ENCODE measurements around the gene C14orf180.

DNA sequence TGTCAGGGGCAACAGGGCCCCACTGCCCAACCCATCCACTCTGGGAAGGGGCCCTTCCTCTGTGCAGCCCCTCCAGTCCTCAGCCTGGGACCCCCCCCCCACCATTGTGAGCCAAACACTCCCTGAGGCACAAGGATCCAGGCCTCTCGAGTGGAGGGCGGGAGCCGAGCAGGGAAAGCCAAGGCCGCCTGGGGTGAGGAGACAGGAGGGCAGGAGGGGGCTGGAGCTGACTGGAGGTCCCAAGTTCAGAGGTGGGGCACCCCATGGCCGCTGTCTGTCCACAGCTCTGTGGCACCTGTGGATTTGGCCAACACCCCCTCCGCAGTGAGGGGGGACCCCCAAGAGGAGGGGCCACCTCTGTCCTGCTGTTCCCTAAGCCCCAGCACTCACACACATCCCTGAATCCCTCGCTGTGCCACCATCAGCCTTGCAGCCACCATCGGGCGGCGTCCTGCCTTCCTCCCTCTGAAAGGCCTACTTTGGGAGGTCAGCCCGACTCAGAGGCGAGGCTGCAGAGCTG lies 25.4 kb upstream of the C14orf180 start:
- TF ChIP-seq, protein P1, sequence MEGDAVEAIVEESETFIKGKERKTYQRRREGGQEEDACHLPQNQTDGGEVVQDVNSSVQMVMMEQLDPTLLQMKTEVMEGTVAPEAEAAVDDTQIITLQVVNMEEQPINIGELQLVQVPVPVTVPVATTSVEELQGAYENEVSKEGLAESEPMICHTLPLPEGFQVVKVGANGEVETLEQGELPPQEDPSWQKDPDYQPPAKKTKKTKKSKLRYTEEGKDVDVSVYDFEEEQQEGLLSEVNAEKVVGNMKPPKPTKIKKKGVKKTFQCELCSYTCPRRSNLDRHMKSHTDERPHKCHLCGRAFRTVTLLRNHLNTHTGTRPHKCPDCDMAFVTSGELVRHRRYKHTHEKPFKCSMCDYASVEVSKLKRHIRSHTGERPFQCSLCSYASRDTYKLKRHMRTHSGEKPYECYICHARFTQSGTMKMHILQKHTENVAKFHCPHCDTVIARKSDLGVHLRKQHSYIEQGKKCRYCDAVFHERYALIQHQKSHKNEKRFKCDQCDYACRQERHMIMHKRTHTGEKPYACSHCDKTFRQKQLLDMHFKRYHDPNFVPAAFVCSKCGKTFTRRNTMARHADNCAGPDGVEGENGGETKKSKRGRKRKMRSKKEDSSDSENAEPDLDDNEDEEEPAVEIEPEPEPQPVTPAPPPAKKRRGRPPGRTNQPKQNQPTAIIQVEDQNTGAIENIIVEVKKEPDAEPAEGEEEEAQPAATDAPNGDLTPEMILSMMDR (IDR thresholded peaks at IDR 0.05; ENCODE audit: low read depth, low read length): no peak
- no peak for TF ChIP-seq EZH2phosphoT487 (IDR thresholded peaks at IDR 0.05; ENCODE audit: low read depth)

Measured in OCI-LY3 (cell line).